Esophagus squamous epithelium (tissue), 4 donors: ENCODE data around the gene OCA2.

Experiments used
- CTCF ChIP-seq, 6 experiments: fragments of 450-650 bp in 4 of 6; fragments of 200-600 bp in 2 of 6; sonication (generic) in 2 of 6; IDR thresholded peaks; one replicate each; pipeline ENCODE4 v1.5.1; 2016 to 2019; ENCODE audit warnings: antibody characterized with exemption in 6 of 6, mild to moderate bottlenecking in 4 of 6, moderate library complexity in 4 of 6
- POLR2A ChIP-seq, 4 donors: fragments of 450-650 bp; IDR thresholded peaks; one replicate each; pipeline ENCODE4 v1.6.1; 2017; ENCODE audit warnings: antibody characterized with exemption in 4 of 4, mild to moderate bottlenecking in 4 of 4, moderate library complexity in 3 of 4

GRCh38 chr15:27714675-27715074 lies 384.4 kb downstream of the OCA2 start:
- TF ChIP-seq CTCF (IDR thresholded peaks at IDR 0.05) (no peak), POLR2A (IDR thresholded peaks at IDR 0.05) (no peak)
